Heart right ventricle (tissue), 16 donors: ENCODE data around the gene TAGAP. TPM values are rescaled to one million over a fixed set of nuclear protein-coding genes. Genes with fewer than 3 reads are reported as not detected.

Experiments used
- ATAC-seq, 8 donors: fragments of 200-7000 bp; cut with Tn5 transposase; one replicate each; pipeline ENCODE4 v1.9.1; 2020; ENCODE audit warnings: mild to moderate bottlenecking in 8 of 8, moderate library complexity in 8 of 8, moderate number of reproducible peaks in 1 of 8
- DNase-seq, 2 donors: peaks; one replicate each; pipeline ENCODE4 v3.0.0-alpha.2; 2020
- H3K27ac ChIP-seq, 10 donors: fragments of 200-600 bp; sonication (generic) in 2 of 10; one replicate each; pipeline versions ENCODE4 v1.5.0 to v1.8.0; 2020 to 2022; ENCODE audit warnings: mild to moderate bottlenecking in 3 of 10
- H3K27me3 ChIP-seq, 7 donors: fragments of 200-600 bp; one replicate each; pipeline ENCODE4 v1.8.0; 2021 to 2022; ENCODE audit warnings: mild to moderate bottlenecking in 2 of 7
- H3K36me3 ChIP-seq, 9 donors: fragments of 200-600 bp; sonication (generic) in 1 of 9; one replicate each; pipeline versions ENCODE4 v1.5.0 to v1.8.0; 2020 to 2022; ENCODE audit warnings: mild to moderate bottlenecking in 2 of 9
- H3K4me1 ChIP-seq, 9 donors: fragments of 200-600 bp; sonication (generic) in 1 of 9; one replicate each; pipeline versions ENCODE4 v1.5.0 to v1.8.0; 2020 to 2022; ENCODE audit warnings: mild to moderate bottlenecking in 4 of 9
- H3K4me3 ChIP-seq, 10 donors: fragments of 200-600 bp; sonication (generic) in 2 of 10; one replicate each; pipeline versions ENCODE4 v1.5.0 to v1.8.0; 2020 to 2022; ENCODE audit warnings: mild to moderate bottlenecking in 7 of 10, moderate library complexity in 2 of 10
- H3K9me3 ChIP-seq, 11 donors: fragments of 200-600 bp in 10 of 11; sonication (generic) in 2 of 11; one replicate each; pipeline versions ENCODE4 v1.5.0 to v1.8.0; 2013 to 2022; ENCODE audit warnings: mild to moderate bottlenecking in 2 of 11, control low read depth in 1 of 11, moderate library complexity in 1 of 11
- CTCF ChIP-seq, 9 donors: fragments of 200-600 bp; sonication (generic) in 2 of 9; IDR thresholded peaks; one replicate each; pipeline versions ENCODE4 v1.5.0 to v1.8.0; 2021 to 2022; ENCODE audit warnings: antibody characterized with exemption in 9 of 9, mild to moderate bottlenecking in 5 of 9, moderate library complexity in 1 of 9
- WGBS, 2 donors: extraction: QIAGEN DNeasy Blood & Tissue Kit; methylation state at CpG; one replicate each; pipeline ENCODE4 v1.1.7; 2013; ENCODE audit warnings: inconsistent platforms in 1 of 2; 5-methylcytosine and 5-hydroxymethylcytosine counted together
- intact Hi-C, 10 donors: fragments of 100-400 bp; cut with DNase I; formaldehyde crosslinking; loops; one replicate each; pipeline versions ENCODE4 v1.11.1 to v1.14.2; 2022
- polyA plus RNA-seq, 2 donors: library from polyadenylated mRNA; stranded (reverse); fragments of 200-250 nt; gene quantifications; one replicate each; pipeline ENCODE4 v1.2.3, GENCODE V29; 2013
- total RNA-seq, 10 donors: library from RNA; stranded (reverse); fragmentation: NEBNext Ultra II Directional in 3 of 10; extraction: Animal tissue kit (Norgen Biotek cat#: 25700) in 3 of 10; gene quantifications; one replicate each; pipeline versions ENCODE4 v1.2.1 to v1.2.4, GENCODE V29; 2021 to 2023
- donor health status: Arrhythmogenic right ventricular cardiomyopathy.
- donor health status: ischemic (EF 13 %, LVEDD 7.1; RV severe dilation, severe dysfunction).
- donor health status: healthy with polysubstance abuse.
- donor health status: DM: no; HTN: yes; CAD: no.
- donor health status: DM: no; HTN: no; CAD: no.
- donor health status: ischemic (EF 25% LVEDD 6.9; RV normal size, moderate dysfunction).
- donor health status: ischemic (EF 25% LVEDD 5.7; RV mildly dilated, moderate dysfunction).
- donor health status: healthy.
- donor health status: DM: yes; HTN: yes; CAD: no.
- donor health status: Ischemic cardiomyopathy.
- donor health status: ischemic (EF 35%, LVEDD 5.7; RV mildly dilated, moderate dysfunction).
- donor health status: nonischemic (EF 11% LVEDD 7.7; RV severe dilation, severe dysfunction).
- donor health status: DM: yes; HTN: yes; CAD: no.
- donor health status: PGD.
- donor health status: ischemic (EF 29% LVEDD 5.4; RV normal size, mild dysfunction).
- donor health status: nonischemic (EF 23%, LVEDD 6.1; RV moderate dilation, normal function).

TAGAP gene
- total and polyA plus RNA-seq, 12 donors: 0.28 to 6.5 (median 0.80) TPM

DNA sequence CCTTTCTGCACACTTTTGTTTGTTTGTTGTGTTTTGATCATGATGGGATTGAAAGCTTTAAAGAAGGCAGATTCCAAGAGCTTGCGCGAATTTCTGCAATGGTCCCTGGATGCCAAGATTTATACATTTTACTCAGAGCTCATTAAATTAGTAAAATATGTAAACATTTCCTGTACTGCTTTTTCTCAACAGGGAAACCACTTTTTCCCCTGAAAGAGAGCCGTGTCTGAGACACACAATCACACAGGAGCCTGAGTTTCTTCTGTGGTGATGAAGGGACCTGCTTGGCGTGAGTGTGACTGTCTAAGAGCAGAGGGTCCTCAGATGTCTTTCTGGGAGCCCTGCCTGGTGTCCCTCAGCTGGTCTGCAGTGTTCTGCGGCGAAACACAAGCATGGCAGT is 12.1 kb upstream of the TAGAP start:
- peaks cover 0 to 3% (median 0%) of the 10 kb centered on the region in 11 donors for H3K9me3 ChIP-seq
- H3K4me1 ChIP-seq: peaks cover 0 to 59% (median 0%) of the 10 kb centered on the region in 9 donors
- no peak overlapping the region for H3K4me3 ChIP-seq
- peak overlapping the region in 1 of 10 donors; percentile 75 for H3K27ac ChIP-seq
- WGBS, 2 donors: 76 to 84% methylated on average over 6 of the region's 6 CpGs
- intact Hi-C loops: no loop called here
- TF ChIP-seq CTCF (IDR thresholded peaks at IDR 0.05): no peak
- no peaks in the 10 kb centered on the region for H3K36me3 ChIP-seq
- no peak for DNase-seq
- H3K27me3 ChIP-seq: peaks cover 0 to 28% (median 17%) of the 10 kb centered on the region in 7 donors
- ATAC-seq: no peak

DNA sequence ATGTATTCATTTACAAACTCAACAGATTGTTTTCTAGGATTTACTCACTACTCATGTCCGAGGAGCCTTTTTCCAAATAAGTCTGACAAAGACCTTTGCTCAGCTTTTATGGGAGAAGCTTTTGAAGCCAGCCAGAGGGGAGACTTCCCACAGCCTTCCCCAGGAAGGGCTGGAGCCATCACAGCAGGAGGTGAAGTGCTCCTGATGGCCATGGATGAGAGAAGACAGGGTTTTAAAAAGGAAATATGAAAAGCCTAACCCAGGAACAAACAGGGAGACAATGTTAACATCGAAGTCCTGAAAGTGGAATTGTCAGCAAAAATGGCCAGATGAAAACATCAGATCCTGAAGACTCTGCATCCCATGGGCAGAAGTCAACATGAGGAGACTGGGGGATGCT is 11.6 kb upstream of the TAGAP start:
- ATAC-seq (no peak), DNase-seq (no peak)
- intact Hi-C loops: no loop called here
- Histone ChIP-seq H3K36me3 (no peaks in the 10 kb centered on the region), H3K9me3 (no peaks in the 10 kb centered on the region), H3K27me3 (peaks cover 0 to 31% (median 17%) of the 10 kb centered on the region in 7 donors), H3K4me1 (peaks cover 0 to 54% (median 0%) of the 10 kb centered on the region in 9 donors), H3K27ac (peak overlapping the region in 1 of 10 donors; percentile 75), H3K4me3 (peak overlapping the region in 1 of 10 donors; percentile 3)
- WGBS, 2 donors: 42 to 44% methylated on average over 2 of the region's 2 CpGs
- TF ChIP-seq CTCF (IDR thresholded peaks at IDR 0.05): no peak

GRCh38 chr6:159056003-159056402 is 11.2 kb upstream of the TAGAP start:
- H3K27ac ChIP-seq: peak overlapping the region in 1 of 10 donors; percentile 75
- peaks cover 0 to 31% (median 17%) of the 10 kb centered on the region in 7 donors for H3K27me3 ChIP-seq
- peak in 5 of 8 donors; percentile 17 to 46 (median 28) for ATAC-seq
- no peak for DNase-seq
- no peak for TF ChIP-seq CTCF (IDR thresholded peaks at IDR 0.05)
- H3K9me3 ChIP-seq: no peaks in the 10 kb centered on the region
- no peaks in the 10 kb centered on the region for H3K36me3 ChIP-seq
- no peak overlapping the region for H3K4me3 ChIP-seq
- intact Hi-C loops: no loop called here
- peaks cover 0 to 50% (median 0%) of the 10 kb centered on the region in 9 donors for H3K4me1 ChIP-seq
- WGBS, 2 donors: 33 to 48% methylated on average over 3 of the region's 3 CpGs

GRCh38 chr6:159053781-159054398 is 9.1 kb upstream of the TAGAP start:
- Histone ChIP-seq H3K36me3 (no peaks in the 10 kb centered on the region), H3K9me3 (no peaks in the 10 kb centered on the region), H3K27ac (no peak overlapping the region), H3K4me1 (peaks cover 0 to 49% (median 0%) of the 10 kb centered on the region in 9 donors), H3K27me3 (peaks cover 0 to 31% (median 17%) of the 10 kb centered on the region in 7 donors), H3K4me3 (no peak overlapping the region)
- ATAC-seq (no peak), DNase-seq (no peak)
- no peak for TF ChIP-seq CTCF (IDR thresholded peaks at IDR 0.05)
- intact Hi-C loops: no loop called here
- WGBS, 2 donors: 88 to 90% methylated on average over 12 of the region's 12 CpGs
